GM23338 (cell line): ENCODE results near the gene GALNT4. TPM values are rescaled to one million over a fixed set of nuclear protein-coding genes. Genes with fewer than 3 reads are reported as not detected.

Source experiments
- ATAC-seq: fragments of 200-7000 bp; cut with Tn5 transposase; 3 replicates; pipeline ENCODE4 v1.9.1; 2020
- DNase-seq: peaks from one replicate; pipeline ENCODE4 v3.0.0-alpha.2; 2015; ENCODE audit warnings: low spot score
- H2AFZ ChIP-seq: fragments of 200-600 bp; sonication (generic); 2 replicates; pipeline ENCODE4 v1.8.0; 2016; ENCODE audit warnings: antibody characterized with exemption, mild to moderate bottlenecking, moderate library complexity
- H3F3A ChIP-seq: fragments of 200-600 bp; sonication (generic); replicated peaks from 2 replicates; pipeline ENCODE4 v1.8.0; 2017; ENCODE audit warnings: antibody characterized with exemption, mixed run types, low read depth
- H3K27ac ChIP-seq: fragments of 200-600 bp; sonication (generic); 2 replicates; pipeline ENCODE4 v1.6.1; 2016; ENCODE audit warnings: low read depth
- H3K27me3 ChIP-seq: fragments of 200-600 bp; sonication (generic); 2 replicates; pipeline ENCODE4 v1.8.0; 2016; ENCODE audit warnings: mild to moderate bottlenecking, mixed run types, moderate library complexity; ENCODE audit not compliant: insufficient read depth
- H3K36me3 ChIP-seq: fragments of 200-600 bp; sonication (generic); 2 replicates; pipeline ENCODE4 v1.8.0; 2016; ENCODE audit warnings: mild to moderate bottlenecking; ENCODE audit not compliant: insufficient read depth
- H3K4me1 ChIP-seq: fragments of 200-600 bp; sonication (generic); 2 replicates; pipeline ENCODE4 v1.8.0; 2016; ENCODE audit warnings: mild to moderate bottlenecking, moderate library complexity; ENCODE audit not compliant: insufficient read depth
- H3K4me2 ChIP-seq: fragments of 200-600 bp; sonication (generic); 2 replicates; pipeline ENCODE4 v1.7.1; 2017; ENCODE audit warnings: mixed run types
- H3K4me3 ChIP-seq: fragments of 200-600 bp; sonication (generic); 2 replicates; pipeline ENCODE4 v1.6.1; 2016; ENCODE audit warnings: mixed run types
- H3K79me2 ChIP-seq: fragments of 200-600 bp; sonication (generic); replicated peaks from 2 replicates; pipeline ENCODE4 v1.8.0; 2017; ENCODE audit warnings: mild to moderate bottlenecking; ENCODE audit not compliant: insufficient read depth
- H3K9me2 ChIP-seq: fragments of 200-600 bp; sonication (generic); 2 replicates; pipeline ENCODE4 v1.8.0; 2017; ENCODE audit not compliant: insufficient read depth
- H4K20me1 ChIP-seq: fragments of 200-600 bp; sonication (generic); replicated peaks from 2 replicates; pipeline ENCODE4 v1.8.0; 2017; ENCODE audit warnings: mild to moderate bottlenecking; ENCODE audit not compliant: insufficient read depth
- H3K27ac Mint-ChIP-seq: 2 replicates; pipeline ENCODE4 v1.8.0; 2020; ENCODE audit warnings: inconsistent platforms, mild to moderate bottlenecking, moderate library complexity, mixed read lengths
- H3K27me3 Mint-ChIP-seq: 3 replicates; pipeline ENCODE4 v1.8.0; 2022; ENCODE audit warnings: low read depth, mild to moderate bottlenecking, moderate library complexity, mixed read lengths, inconsistent platforms; ENCODE audit not compliant: insufficient read depth, poor library complexity
- H3K36me3 Mint-ChIP-seq: 3 replicates; pipeline ENCODE4 v1.8.0; 2021; ENCODE audit warnings: low read depth, mild to moderate bottlenecking, inconsistent platforms, moderate library complexity, mixed read lengths
- H3K4me1 Mint-ChIP-seq: 3 replicates; pipeline ENCODE4 v1.8.0; 2020; ENCODE audit warnings: mild to moderate bottlenecking, inconsistent platforms, mixed read lengths
- H3K4me3 Mint-ChIP-seq: 3 replicates; pipeline ENCODE4 v1.8.0; 2021; ENCODE audit warnings: moderate library complexity, mild to moderate bottlenecking, inconsistent platforms, mixed read lengths
- H3K9me3 Mint-ChIP-seq: 3 replicates; pipeline ENCODE4 v1.8.0; 2020; ENCODE audit warnings: moderate library complexity, mild to moderate bottlenecking, inconsistent platforms, mixed read lengths
- CREB1 ChIP-seq: fragments of 250-450 bp; sonication (Bioruptor Pico); IDR thresholded peaks from 2 replicates; pipeline ENCODE4 v1.5.0; 2020; ENCODE audit warnings: low read depth, mild to moderate bottlenecking, moderate library complexity
- ETS1 ChIP-seq: IDR thresholded peaks from 2 replicates; pipeline ENCODE4 v1.6.1; 2016; ENCODE audit warnings: antibody characterized with exemption
- EZH2 ChIP-seq: fragments of 200-600 bp; sonication (generic); IDR thresholded peaks from one replicate; pipeline ENCODE4 v1.8.0; 2017; ENCODE audit warnings: antibody characterized with exemption, mild to moderate bottlenecking, low read depth; ENCODE audit not compliant: unreplicated experiment
- EZH2phosphoT487 ChIP-seq: fragments of 200-600 bp; sonication (generic); IDR thresholded peaks from one replicate; pipeline ENCODE4 v1.8.1; 2018; ENCODE audit warnings: antibody characterized with exemption; ENCODE audit not compliant: unreplicated experiment
- JUNB ChIP-seq: IDR thresholded peaks from one replicate; pipeline ENCODE4 v1.6.1; 2016; ENCODE audit warnings: antibody characterized with exemption; ENCODE audit not compliant: unreplicated experiment
- NANOG ChIP-seq: IDR thresholded peaks from 2 replicates; pipeline ENCODE4 v1.6.1; 2016; ENCODE audit warnings: antibody characterized with exemption, borderline replicate concordance
- POLR2AphosphoS5 ChIP-seq: IDR thresholded peaks from 2 replicates; pipeline ENCODE4 v1.6.1; 2016; ENCODE audit warnings: antibody characterized with exemption, low read depth
- REST ChIP-seq: IDR thresholded peaks from one replicate; pipeline ENCODE4 v1.6.1; 2018; ENCODE audit warnings: antibody characterized with exemption; ENCODE audit not compliant: unreplicated experiment
- STAT1 ChIP-seq: IDR thresholded peaks from one replicate; pipeline ENCODE4 v1.6.1; 2016; ENCODE audit warnings: antibody characterized with exemption; ENCODE audit not compliant: unreplicated experiment
- ZNF114 ChIP-seq: fragments of 250-450 bp; sonication (Bioruptor Pico); IDR thresholded peaks from 2 replicates; pipeline ENCODE4 v1.5.0; 2020; ENCODE audit warnings: mild to moderate bottlenecking, moderate library complexity
- ZNF331 ChIP-seq: fragments of 250-450 bp; sonication (Bioruptor Pico); IDR thresholded peaks from 2 replicates; pipeline ENCODE4 v1.5.0; 2020; ENCODE audit warnings: low read depth, mild to moderate bottlenecking, moderate library complexity
- polyA plus RNA-seq: library from polyadenylated mRNA; unstranded; fragments of >200 nt; fragmentation: Nextera tagmentation; extraction: Ambion mirVana; gene quantifications from 2 replicates; pipeline ENCODE4 v1.2.1, GENCODE V29; 2016
- total RNA-seq: library from RNA; depleted of rRNA; stranded (reverse); fragments of >200 nt; shearing (Covaris generic); gene quantifications from 2 replicates; pipeline ENCODE4 v1.2.3, GENCODE V29; 2014
- TF ChIP-seq, protein P1 (sequence below): fragments of 250-450 bp; sonication (Bioruptor Pico); IDR thresholded peaks from 2 replicates; pipeline ENCODE4 v1.5.0; 2020; ENCODE audit warnings: mild to moderate bottlenecking, moderate library complexity
- TF ChIP-seq, protein P2 (sequence below), 2 experiments: fragments of 200-600 bp in 1 of 2; sonication (generic) in 1 of 2; conservative IDR thresholded peaks; 2 replicates each; pipeline versions ENCODE4 v1.5.1 to v1.6.1; 2016 to 2017; ENCODE audit warnings: antibody characterized with exemption in 2 of 2, low read depth in 2 of 2, mild to moderate bottlenecking in 2 of 2, moderate library complexity in 1 of 2

GALNT4 gene
- total and polyA plus RNA-seq, 2 experiments from 2014 or later, result 1.1 to 2.4 TPM

GRCh38 chr12:89552376-89552775 lies 27.8 kb upstream of the GALNT4 start:
- H3K27me3 ChIP-seq, result no peaks in the 10 kb centered on the region

More at GRCh38 chr12:89552376-89552775, 27.8 kb upstream of the GALNT4 start:
- Histone ChIP-seq H3K4me3 (no peak overlapping the region), H3K4me1 (no peaks in the 10 kb centered on the region), H3K27ac (no peak overlapping the region), H3F3A (no peaks in the 10 kb centered on the region), H3K79me2 (no peaks in the 10 kb centered on the region), H3K36me3 (no peaks in the 10 kb centered on the region), H3K4me2 (no peak overlapping the region), H4K20me1 (no peaks in the 10 kb centered on the region), H3K9me2 (0 out of 2 replicates have a peak, but pooled peaks cover 5% of the 10 kb centered on the region), H2AFZ (no peak overlapping the region)
- H3K27ac Mint-ChIP-seq, result no peak overlapping the region
- ATAC-seq, result no peak
- DNase-seq, result no peak
- H3K4me1 Mint-ChIP-seq, result no peaks in the 10 kb centered on the region
- TF ChIP-seq ZNF114, result no peak
- TF ChIP-seq EZH2phosphoT487, result no peak
- TF ChIP-seq, protein P1, sequence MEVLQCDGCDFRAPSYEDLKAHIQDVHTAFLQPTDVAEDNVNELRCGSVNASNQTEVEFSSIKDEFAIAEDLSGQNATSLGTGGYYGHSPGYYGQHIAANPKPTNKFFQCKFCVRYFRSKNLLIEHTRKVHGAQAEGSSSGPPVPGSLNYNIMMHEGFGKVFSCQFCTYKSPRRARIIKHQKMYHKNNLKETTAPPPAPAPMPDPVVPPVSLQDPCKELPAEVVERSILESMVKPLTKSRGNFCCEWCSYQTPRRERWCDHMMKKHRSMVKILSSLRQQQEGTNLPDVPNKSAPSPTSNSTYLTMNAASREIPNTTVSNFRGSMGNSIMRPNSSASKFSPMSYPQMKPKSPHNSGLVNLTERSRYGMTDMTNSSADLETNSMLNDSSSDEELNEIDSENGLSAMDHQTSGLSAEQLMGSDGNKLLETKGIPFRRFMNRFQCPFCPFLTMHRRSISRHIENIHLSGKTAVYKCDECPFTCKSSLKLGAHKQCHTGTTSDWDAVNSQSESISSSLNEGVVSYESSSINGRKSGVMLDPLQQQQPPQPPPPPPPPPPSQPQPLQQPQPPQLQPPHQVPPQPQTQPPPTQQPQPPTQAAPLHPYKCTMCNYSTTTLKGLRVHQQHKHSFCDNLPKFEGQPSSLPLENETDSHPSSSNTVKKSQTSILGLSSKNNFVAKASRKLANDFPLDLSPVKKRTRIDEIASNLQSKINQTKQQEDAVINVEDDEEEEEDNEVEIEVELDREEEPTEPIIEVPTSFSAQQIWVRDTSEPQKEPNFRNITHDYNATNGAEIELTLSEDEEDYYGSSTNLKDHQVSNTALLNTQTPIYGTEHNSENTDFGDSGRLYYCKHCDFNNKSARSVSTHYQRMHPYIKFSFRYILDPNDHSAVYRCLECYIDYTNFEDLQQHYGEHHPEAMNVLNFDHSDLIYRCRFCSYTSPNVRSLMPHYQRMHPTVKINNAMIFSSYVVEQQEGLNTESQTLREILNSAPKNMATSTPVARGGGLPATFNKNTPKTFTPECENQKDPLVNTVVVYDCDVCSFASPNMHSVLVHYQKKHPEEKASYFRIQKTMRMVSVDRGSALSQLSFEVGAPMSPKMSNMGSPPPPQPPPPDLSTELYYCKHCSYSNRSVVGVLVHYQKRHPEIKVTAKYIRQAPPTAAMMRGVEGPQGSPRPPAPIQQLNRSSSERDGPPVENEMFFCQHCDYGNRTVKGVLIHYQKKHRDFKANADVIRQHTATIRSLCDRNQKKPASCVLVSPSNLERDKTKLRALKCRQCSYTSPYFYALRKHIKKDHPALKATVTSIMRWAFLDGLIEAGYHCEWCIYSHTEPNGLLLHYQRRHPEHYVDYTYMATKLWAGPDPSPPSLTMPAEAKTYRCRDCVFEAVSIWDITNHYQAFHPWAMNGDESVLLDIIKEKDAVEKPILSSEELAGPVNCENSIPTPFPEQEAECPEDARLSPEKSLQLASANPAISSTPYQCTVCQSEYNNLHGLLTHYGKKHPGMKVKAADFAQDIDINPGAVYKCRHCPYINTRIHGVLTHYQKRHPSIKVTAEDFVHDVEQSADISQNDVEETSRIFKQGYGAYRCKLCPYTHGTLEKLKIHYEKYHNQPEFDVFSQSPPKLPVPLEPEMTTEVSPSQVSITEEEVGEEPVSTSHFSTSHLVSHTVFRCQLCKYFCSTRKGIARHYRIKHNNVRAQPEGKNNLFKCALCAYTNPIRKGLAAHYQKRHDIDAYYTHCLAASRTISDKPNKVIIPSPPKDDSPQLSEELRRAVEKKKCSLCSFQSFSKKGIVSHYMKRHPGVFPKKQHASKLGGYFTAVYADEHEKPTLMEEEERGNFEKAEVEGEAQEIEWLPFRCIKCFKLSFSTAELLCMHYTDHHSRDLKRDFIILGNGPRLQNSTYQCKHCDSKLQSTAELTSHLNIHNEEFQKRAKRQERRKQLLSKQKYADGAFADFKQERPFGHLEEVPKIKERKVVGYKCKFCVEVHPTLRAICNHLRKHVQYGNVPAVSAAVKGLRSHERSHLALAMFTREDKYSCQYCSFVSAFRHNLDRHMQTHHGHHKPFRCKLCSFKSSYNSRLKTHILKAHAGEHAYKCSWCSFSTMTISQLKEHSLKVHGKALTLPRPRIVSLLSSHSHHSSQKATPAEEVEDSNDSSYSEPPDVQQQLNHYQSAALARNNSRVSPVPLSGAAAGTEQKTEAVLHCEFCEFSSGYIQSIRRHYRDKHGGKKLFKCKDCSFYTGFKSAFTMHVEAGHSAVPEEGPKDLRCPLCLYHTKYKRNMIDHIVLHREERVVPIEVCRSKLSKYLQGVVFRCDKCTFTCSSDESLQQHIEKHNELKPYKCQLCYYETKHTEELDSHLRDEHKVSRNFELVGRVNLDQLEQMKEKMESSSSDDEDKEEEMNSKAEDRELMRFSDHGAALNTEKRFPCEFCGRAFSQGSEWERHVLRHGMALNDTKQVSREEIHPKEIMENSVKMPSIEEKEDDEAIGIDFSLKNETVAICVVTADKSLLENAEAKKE (CRISPR knock-in tag), result no peak
- TF ChIP-seq ZNF331 (CRISPR knock-in tag), result no peak
- no peak for TF ChIP-seq CREB1 (CRISPR knock-in tag)
- no peak for TF ChIP-seq NANOG
- TF ChIP-seq, protein P2, sequence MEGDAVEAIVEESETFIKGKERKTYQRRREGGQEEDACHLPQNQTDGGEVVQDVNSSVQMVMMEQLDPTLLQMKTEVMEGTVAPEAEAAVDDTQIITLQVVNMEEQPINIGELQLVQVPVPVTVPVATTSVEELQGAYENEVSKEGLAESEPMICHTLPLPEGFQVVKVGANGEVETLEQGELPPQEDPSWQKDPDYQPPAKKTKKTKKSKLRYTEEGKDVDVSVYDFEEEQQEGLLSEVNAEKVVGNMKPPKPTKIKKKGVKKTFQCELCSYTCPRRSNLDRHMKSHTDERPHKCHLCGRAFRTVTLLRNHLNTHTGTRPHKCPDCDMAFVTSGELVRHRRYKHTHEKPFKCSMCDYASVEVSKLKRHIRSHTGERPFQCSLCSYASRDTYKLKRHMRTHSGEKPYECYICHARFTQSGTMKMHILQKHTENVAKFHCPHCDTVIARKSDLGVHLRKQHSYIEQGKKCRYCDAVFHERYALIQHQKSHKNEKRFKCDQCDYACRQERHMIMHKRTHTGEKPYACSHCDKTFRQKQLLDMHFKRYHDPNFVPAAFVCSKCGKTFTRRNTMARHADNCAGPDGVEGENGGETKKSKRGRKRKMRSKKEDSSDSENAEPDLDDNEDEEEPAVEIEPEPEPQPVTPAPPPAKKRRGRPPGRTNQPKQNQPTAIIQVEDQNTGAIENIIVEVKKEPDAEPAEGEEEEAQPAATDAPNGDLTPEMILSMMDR (conservative IDR thresholded peaks at IDR 0.05; ENCODE audit: low read depth in 2 of 2), result no peak
- TF ChIP-seq STAT1, result no peak
- no peak for TF ChIP-seq EZH2
- no peak for TF ChIP-seq POLR2AphosphoS5
- TF ChIP-seq ETS1, result no peak
- TF ChIP-seq JUNB, result no peak
- no peak for TF ChIP-seq REST
- H3K9me3 Mint-ChIP-seq, result no peaks in the 10 kb centered on the region
- H3K36me3 Mint-ChIP-seq, result no peaks in the 10 kb centered on the region
- H3K4me3 Mint-ChIP-seq, result no peak overlapping the region
- H3K27me3 Mint-ChIP-seq, result no peaks in the 10 kb centered on the region
